Endothelial cell of umbilical vein (primary cell): Measurements from ENCODE around the gene MCOLN3. TPM values are rescaled to one million over a fixed set of nuclear protein-coding genes. Genes with fewer than 3 reads are reported as not detected.

Experiments used
- BruUV-seq: library from RNA; stranded (reverse); fragments of 400-500 nt; replicated peaks from 2 replicates; lab custom pipeline; 2021; lab: Mats Ljungman, UMichigan
- CTCF ChIA-PET: fragments of 300-600, 350-600 bp; sonication (Branson Sonifier 250); formaldehyde crosslinking; loops from one replicate; lab custom pipeline; 2021; ENCODE audit warnings: antibody characterized with exemption, inconsistent platforms; lab: Charles Lee
- POLR2A ChIA-PET: fragments of 300-600, 350-600 bp; sonication (Branson Sonifier 250); formaldehyde crosslinking; loops from one replicate; lab custom pipeline; 2021; ENCODE audit warnings: antibody characterized with exemption, inconsistent platforms; lab: Charles Lee
- DNase-seq: peaks from one replicate; pipeline ENCODE4 v3.0.0-alpha.2; 2011; ENCODE audit warnings: low read depth, low spot score
- FAIRE-seq: peaks from 2 replicates; lab custom pipeline; 2011; peaks lifted over from hg19 to GRCh38; lab: Jason Lieb, UNC
- H2AFZ ChIP-seq: 2 replicates; pipeline ENCODE4 v1.6.0; 2012; ENCODE audit warnings: low read depth, low read length, control low read depth, inconsistent platforms
- H3K27ac ChIP-seq: 2 replicates; pipeline ENCODE4 v1.5.1; 2011; ENCODE audit warnings: low read depth, mild to moderate bottlenecking, control low read depth, low read length, moderate library complexity; ENCODE audit not compliant: insufficient read depth
- H3K27me3 ChIP-seq, 2 experiments: 2 replicates each; pipeline versions ENCODE4 v1.6.0 to v1.6.1; 2011; ENCODE audit warnings: low read length in 2 of 2, mixed read lengths in 1 of 2; ENCODE audit not compliant: control insufficient read depth in 2 of 2, insufficient read depth in 2 of 2
- H3K36me3 ChIP-seq, 2 experiments: 2 replicates in 1 of 2; 3 replicates in 1 of 2; pipeline ENCODE4 v1.5.1; 2011; ENCODE audit warnings: low read length in 2 of 2, mild to moderate bottlenecking in 1 of 2, moderate library complexity in 1 of 2; ENCODE audit not compliant: control insufficient read depth in 2 of 2, insufficient read depth in 2 of 2; ENCODE audit errors: extremely low read depth in 1 of 2
- H3K4me1 ChIP-seq: 3 replicates; pipeline ENCODE4 v1.5.1; 2011; ENCODE audit warnings: mild to moderate bottlenecking, low read length; ENCODE audit not compliant: control insufficient read depth, insufficient read depth; ENCODE audit errors: extremely low read depth
- H3K4me2 ChIP-seq: 2 replicates; pipeline ENCODE4 v1.6.1; 2011; ENCODE audit warnings: low read length, control low read depth, mixed read lengths; ENCODE audit not compliant: insufficient read depth
- H3K4me3 ChIP-seq, 3 experiments: fragments of 200-600 bp in 1 of 3; sonication (generic), shearing (Covaris generic) in 1 of 3; replicated peaks in 1 of 3; 2 replicates each; pipeline ENCODE4 v1.5.1; 2011 to 2016; ENCODE audit warnings: control low read depth in 3 of 3, low read length in 3 of 3, mild to moderate bottlenecking in 2 of 3, inconsistent platforms in 1 of 3, low read depth in 1 of 3, moderate library complexity in 1 of 3; ENCODE audit not compliant: insufficient read depth in 1 of 3
- H3K79me2 ChIP-seq: 2 replicates; pipeline ENCODE4 v1.6.0; 2012; ENCODE audit warnings: low read length, inconsistent platforms; ENCODE audit not compliant: control insufficient read depth, insufficient read depth
- H3K9ac ChIP-seq: replicated peaks from 2 replicates; pipeline ENCODE3; 2011; ENCODE audit warnings: low read length, control low read depth; ENCODE audit not compliant: insufficient read depth; ENCODE audit errors: extremely low read depth
- H3K9me1 ChIP-seq: replicated peaks from 3 replicates; pipeline ENCODE4 v1.6.0; 2011; ENCODE audit warnings: mild to moderate bottlenecking, low read length; ENCODE audit not compliant: control insufficient read depth, insufficient read depth; ENCODE audit errors: extremely low read depth
- H3K9me3 ChIP-seq: replicated peaks from 2 replicates; pipeline ENCODE4 v1.5.1; 2012; ENCODE audit warnings: low read length, inconsistent platforms; ENCODE audit not compliant: control insufficient read depth, insufficient read depth
- H4K20me1 ChIP-seq: replicated peaks from 2 replicates; pipeline ENCODE3; 2011; ENCODE audit warnings: mild to moderate bottlenecking, low read length; ENCODE audit not compliant: control insufficient read depth, insufficient read depth; ENCODE audit errors: extremely low read depth
- CTCF ChIP-seq, 2 donors: IDR thresholded peaks; 1 replicate in 1 of 2; 2 replicates in 1 of 2; pipeline ENCODE4 v1.5.1; 2011; ENCODE audit warnings: low read length in 2 of 2, mild to moderate bottlenecking in 2 of 2, moderate library complexity in 2 of 2, control low read depth in 1 of 2, inconsistent platforms in 1 of 2, low read depth in 1 of 2; ENCODE audit not compliant: insufficient read depth in 1 of 2; ENCODE audit errors: extremely low read depth in 1 of 2
- EZH2 ChIP-seq: IDR thresholded peaks from 2 replicates; pipeline ENCODE4 v1.6.1; 2012; ENCODE audit warnings: borderline replicate concordance, low read depth, mild to moderate bottlenecking, moderate library complexity, low read length, inconsistent platforms; ENCODE audit not compliant: severe bottlenecking
- FOS ChIP-seq: IDR thresholded peaks from 2 replicates; pipeline ENCODE4 v1.6.1; 2011; ENCODE audit warnings: mild to moderate bottlenecking, low read length, moderate library complexity, borderline replicate concordance; ENCODE audit not compliant: insufficient read depth
- GATA2 ChIP-seq: IDR thresholded peaks from 2 replicates; pipeline ENCODE4 v1.7.0; 2011; ENCODE audit warnings: low read depth, mild to moderate bottlenecking, moderate library complexity, mixed read lengths, low read length; ENCODE audit not compliant: insufficient read length, insufficient read depth
- JUN ChIP-seq: IDR thresholded peaks from 2 replicates; pipeline ENCODE4 v1.6.1; 2011; ENCODE audit warnings: borderline replicate concordance, low read depth; ENCODE audit not compliant: insufficient read length, insufficient read depth
- MAX ChIP-seq: IDR thresholded peaks from 2 replicates; pipeline ENCODE4 v1.6.1; 2011; ENCODE audit not compliant: insufficient read depth, insufficient read length
- MYC ChIP-seq: IDR thresholded peaks from one replicate; pipeline ENCODE4 v1.6.1; 2011; ENCODE audit warnings: mild to moderate bottlenecking, low read depth, low read length
- POLR2A ChIP-seq: IDR thresholded peaks from 2 replicates; pipeline ENCODE4 v1.6.1; 2012; ENCODE audit warnings: low read depth, mild to moderate bottlenecking, control low read depth, low read length
- POLR2AphosphoS5 ChIP-seq: IDR thresholded peaks from 2 replicates; pipeline ENCODE4 v1.6.1; 2012; ENCODE audit warnings: low read depth, mild to moderate bottlenecking, control low read depth, low read length, moderate library complexity; ENCODE audit not compliant: insufficient read depth
- dilution Hi-C: fragments of 300-500 bp; cut with MboI; formaldehyde crosslinking; loops from one replicate; pipeline ENCODE4 v1.15.0; 2019; ENCODE audit warnings: low sequenced_read_pairs; ENCODE audit not compliant: extremely low pct_ligation_motif_present
- intact Hi-C: fragments of 100-400 bp; cut with micrococcal nuclease; formaldehyde crosslinking; loops from one replicate; pipeline ENCODE4 v1.10.0; 2022
- polyA plus RNA-seq, 4 experiments: library from polyadenylated mRNA; depleted of rRNA in 3 of 4; stranded (reverse) in 3 of 4; unstranded in 1 of 4; fragments of >200 nt; gene quantifications; 2 replicates each; pipeline versions ENCODE4 v1.2.1 to v1.2.3, GENCODE V29; 2011 to 2012; ENCODE audit warnings: missing spikeins in 1 of 4
- total RNA-seq: library from RNA; stranded (reverse); gene quantifications from 2 replicates; pipeline ENCODE4 v1.2.3, GENCODE V29; 2021

The MCOLN3 gene
- total and polyA plus RNA-seq, 2 donors (not counting 3 experiments of a cell fraction or from before 2014, with no cell fraction given) = 0.06 TPM; not detected in 1

- Histone ChIP-seq H3K4me1 (no peaks in the 10 kb centered on the region), H2AFZ (no peak overlapping the region), H3K4me2 (no peak overlapping the region), H3K27ac (no peak overlapping the region), H4K20me1 (no peaks in the 10 kb centered on the region), H3K9me3 (no peaks in the 10 kb centered on the region), H3K27me3 (peaks cover 22 to 48% of the 10 kb centered on the region in 2 experiments), H3K36me3 (no peaks in the 10 kb centered on the region), H3K9ac (no peak overlapping the region), H3K79me2 (no peaks in the 10 kb centered on the region), H3K4me3 (no peak overlapping the region), H3K9me1 (no peaks in the 10 kb centered on the region)
- dilution Hi-C loops = no loop called here
- FAIRE-seq (no peak), DNase-seq (no peak)
- BruUV-seq = no TSS peak
- POLR2A ChIA-PET = no interaction called here
- intact Hi-C loops = no loop called here
- CTCF ChIA-PET = interaction anchor here (0.9 to 1.1 kb wide), 2 partner anchors 26 to 47 kb away, joined by 3 read pairs; no protein-coding TSS in a partner anchor
- no peak for TF ChIP-seq GATA2
- no peak for TF ChIP-seq EZH2
- TF ChIP-seq POLR2AphosphoS5 = no peak
- TF ChIP-seq MAX = no peak
- no peak for TF ChIP-seq POLR2A
These were observed 57.0 kb downstream of the MCOLN3 start for GRCh38 chr1:84991097-84991920.

- H2AFZ ChIP-seq = no peak overlapping the region
- ChIA-PET POLR2A (no interaction called here), CTCF (no interaction called here)
- no peaks in the 10 kb centered on the region for H3K4me1 ChIP-seq
- no peak for FAIRE-seq
- H3K4me3 ChIP-seq = no peak overlapping the region
- H3K4me2 ChIP-seq = no peak overlapping the region
- BruUV-seq = no TSS peak
- H3K27ac ChIP-seq = no peak overlapping the region
- H3K79me2 ChIP-seq = no peaks in the 10 kb centered on the region
- no peaks in the 10 kb centered on the region for H3K9me1 ChIP-seq
- no peak overlapping the region for H3K9ac ChIP-seq
- H3K9me3 ChIP-seq = no peaks in the 10 kb centered on the region
- dilution Hi-C loops = no loop called here
- intact Hi-C loops = no loop called here
- no peak for TF ChIP-seq POLR2A
- no peak for TF ChIP-seq GATA2
- TF ChIP-seq MYC = no peak
- no peak for TF ChIP-seq CTCF (IDR thresholded peaks at IDR 0.05; ENCODE audit: extremely low read depth in 1 of 2, insufficient read depth in 1 of 2, low read depth in 1 of 2, low read length in 2 of 2)
- TF ChIP-seq EZH2 = no peak
- TF ChIP-seq MAX = no peak
- no peak for TF ChIP-seq POLR2AphosphoS5
- no peak for TF ChIP-seq JUN
- TF ChIP-seq FOS = no peak
- H3K27me3 ChIP-seq = peaks cover 7 to 27% of the 10 kb centered on the region in 2 experiments
- no peak for DNase-seq
- H4K20me1 ChIP-seq = no peaks in the 10 kb centered on the region
- H3K36me3 ChIP-seq = no peaks in the 10 kb centered on the region
These were observed 59.7 kb downstream of the MCOLN3 start for GRCh38 chr1:84988588-84988987.
